RWPE2 (cell line): Measurements from ENCODE around the gene AQP10.

Source experiments
- ATAC-seq: fragments of 200-7000 bp; cut with Tn5 transposase; 3 replicates; pipeline ENCODE4 v1.9.1; 2021; ENCODE audit warnings: low read depth
- DNase-seq: peaks from one replicate; pipeline ENCODE4 v3.0.0-alpha.2; 2020; ENCODE audit warnings: low spot score
- H3K27ac ChIP-seq: fragments of 450-650 bp; 2 replicates; pipeline ENCODE4 v1.5.1; 2017; ENCODE audit warnings: mild to moderate bottlenecking; ENCODE audit not compliant: poor library complexity, severe bottlenecking
- H3K27me3 ChIP-seq: fragments of 250-450 bp; sonication (Bioruptor Pico); 2 replicates; pipeline ENCODE4 v1.5.1; 2021; ENCODE audit warnings: mild to moderate bottlenecking, moderate library complexity; ENCODE audit not compliant: insufficient read depth, poor library complexity, severe bottlenecking
- H3K36me3 ChIP-seq: fragments of 250-450 bp; sonication (Bioruptor Pico); 2 replicates; pipeline ENCODE4 v1.5.1; 2020; ENCODE audit warnings: low read depth, mild to moderate bottlenecking, moderate library complexity
- H3K4me1 ChIP-seq: fragments of 250-450 bp; sonication (Bioruptor Pico); 2 replicates; pipeline ENCODE4 v1.5.1; 2021; ENCODE audit warnings: mild to moderate bottlenecking, moderate library complexity; ENCODE audit not compliant: insufficient read depth, poor library complexity, severe bottlenecking
- H3K4me3 ChIP-seq: fragments of 250-450 bp; sonication (Bioruptor Pico); 2 replicates; pipeline ENCODE4 v1.5.1; 2021; ENCODE audit warnings: mild to moderate bottlenecking, moderate library complexity; ENCODE audit not compliant: severe bottlenecking
- H3K9me3 ChIP-seq: fragments of 250-450 bp; sonication (Bioruptor Pico); 2 replicates; pipeline ENCODE4 v1.5.1; 2021; ENCODE audit warnings: mild to moderate bottlenecking, moderate library complexity; ENCODE audit not compliant: severe bottlenecking
- CTCF ChIP-seq: fragments of 450-650 bp; IDR thresholded peaks from one replicate; pipeline ENCODE4 v1.5.1; 2017; ENCODE audit warnings: mild to moderate bottlenecking, moderate library complexity; ENCODE audit not compliant: poor library complexity, severe bottlenecking

AQP10 gene

GRCh38 chr1:154328318-154329151 is 7.6 kb downstream of the AQP10 start:
- H3K27ac ChIP-seq: no peak overlapping the region
- ATAC-seq: peak; percentile 27; the same call in 1 of the 3 replicates
- TF ChIP-seq CTCF: no peak

GRCh38 chr1:154329152-154329521 is 8.2 kb downstream of the AQP10 start:
- Histone ChIP-seq H3K4me3 (no peak overlapping the region), H3K4me1 (peaks cover 18% of the 10 kb centered on the region), H3K27ac (no peak overlapping the region), H3K36me3 (peaks cover 30% of the 10 kb centered on the region), H3K9me3 (no peaks in the 10 kb centered on the region), H3K27me3 (no peaks in the 10 kb centered on the region)
- ATAC-seq (no peak), DNase-seq (no peak)
- no peak for TF ChIP-seq CTCF

More at GRCh38 chr1:154328318-154329151, 7.6 kb downstream of the AQP10 start:
- peaks cover 25% of the 10 kb centered on the region for H3K36me3 ChIP-seq
- no peaks in the 10 kb centered on the region for H3K27me3 ChIP-seq
- peak overlapping the region; percentile 9 for H3K4me3 ChIP-seq
- no peaks in the 10 kb centered on the region for H3K9me3 ChIP-seq
- H3K4me1 ChIP-seq: peaks cover 18% of the 10 kb centered on the region
- no peak for DNase-seq

- no peak for TF ChIP-seq CTCF
- no peak overlapping the region for H3K4me3 ChIP-seq
- no peaks in the 10 kb centered on the region for H3K9me3 ChIP-seq
- H3K27ac ChIP-seq: no peak overlapping the region
- no peaks in the 10 kb centered on the region for H3K27me3 ChIP-seq
- H3K4me1 ChIP-seq: peaks cover 18% of the 10 kb centered on the region
- ATAC-seq (no peak), DNase-seq (no peak)
- peaks cover 35% of the 10 kb centered on the region for H3K36me3 ChIP-seq
These were observed 8.7 kb downstream of the AQP10 start for GRCh38 chr1:154329551-154330131.

- Histone ChIP-seq H3K4me3 (no peak overlapping the region), H3K9me3 (no peaks in the 10 kb centered on the region), H3K4me1 (peaks cover 18% of the 10 kb centered on the region), H3K36me3 (peaks cover 45% of the 10 kb centered on the region), H3K27me3 (no peaks in the 10 kb centered on the region), H3K27ac (no peak overlapping the region)
- no peak for TF ChIP-seq CTCF
- ATAC-seq: no peak
- no peak for DNase-seq
These were observed 9.8 kb downstream of the AQP10 start for GRCh38 chr1:154330669-154331068.
